ENCODE measurements around the gene BAIAP2. TPM values are rescaled to one million over a fixed set of nuclear protein-coding genes. Genes with fewer than 3 reads are reported as not detected.

Gene BAIAP2
- total RNA-seq, 1 donor from 2014 or later: 27.9 TPM

GRCh38 chr17:81084680-81085419, 49.9 kb downstream of the BAIAP2 start:
- peak overlapping the region; percentile 90 for H3K27ac ChIP-seq (replicated peaks)

DNA sequence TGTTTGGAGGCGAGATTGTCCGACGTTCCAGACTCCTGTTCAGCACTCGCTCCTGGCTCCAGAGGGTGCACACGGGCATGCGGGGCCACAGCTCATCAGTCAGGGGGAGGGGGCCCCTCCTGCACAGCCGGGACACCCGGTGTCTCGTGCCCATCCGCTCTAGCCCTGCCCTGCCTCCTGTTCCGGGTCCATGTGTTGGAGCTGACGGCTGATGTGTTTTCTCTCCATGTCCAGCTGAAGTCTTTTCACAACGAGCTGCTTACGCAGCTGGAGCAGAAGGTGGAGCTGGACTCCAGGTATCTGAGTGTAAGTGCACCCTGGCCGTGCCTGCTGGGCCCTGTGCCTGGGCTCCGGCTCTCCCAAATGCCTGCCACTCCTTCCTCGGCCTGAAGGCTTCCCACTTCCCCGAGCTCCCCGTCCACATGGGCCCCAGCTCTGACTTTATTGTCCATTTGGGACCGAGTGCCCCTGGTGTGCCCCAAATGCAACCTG, 50.5 kb downstream of the BAIAP2 start:
- intact Hi-C loops (cut with micrococcal nuclease): no loop called here
- TF ChIP-seq CTCF (IDR thresholded peaks at IDR 0.05; ENCODE audit: borderline replicate concordance): no peak
- Histone ChIP-seq H3K9me3 (replicated peaks) (no peaks in the 10 kb centered on the region), H3K4me3 (no peak overlapping the region), H3K27me3 (ENCODE audit: low read depth) (no peaks in the 10 kb centered on the region), H3K27ac (replicated peaks) (no peak overlapping the region), H3K4me1 (peaks cover 56% of the 10 kb centered on the region), H3K36me3 (peaks cover 22% of the 10 kb centered on the region)
- no peak for DNase-seq

More at GRCh38 chr17:81084680-81085419, 49.9 kb downstream of the BAIAP2 start:
- H3K27me3 ChIP-seq (ENCODE audit: low read depth): no peaks in the 10 kb centered on the region
- intact Hi-C loops (cut with micrococcal nuclease): no loop called here
- H3K9me3 ChIP-seq (replicated peaks): no peaks in the 10 kb centered on the region
- no peak overlapping the region for H3K4me3 ChIP-seq
- H3K36me3 ChIP-seq: peaks cover 22% of the 10 kb centered on the region
- DNase-seq: peak; percentile 43
- TF ChIP-seq CTCF (IDR thresholded peaks at IDR 0.05; ENCODE audit: borderline replicate concordance): no peak
- peaks cover 58% of the 10 kb centered on the region for H3K4me1 ChIP-seq

DNA sequence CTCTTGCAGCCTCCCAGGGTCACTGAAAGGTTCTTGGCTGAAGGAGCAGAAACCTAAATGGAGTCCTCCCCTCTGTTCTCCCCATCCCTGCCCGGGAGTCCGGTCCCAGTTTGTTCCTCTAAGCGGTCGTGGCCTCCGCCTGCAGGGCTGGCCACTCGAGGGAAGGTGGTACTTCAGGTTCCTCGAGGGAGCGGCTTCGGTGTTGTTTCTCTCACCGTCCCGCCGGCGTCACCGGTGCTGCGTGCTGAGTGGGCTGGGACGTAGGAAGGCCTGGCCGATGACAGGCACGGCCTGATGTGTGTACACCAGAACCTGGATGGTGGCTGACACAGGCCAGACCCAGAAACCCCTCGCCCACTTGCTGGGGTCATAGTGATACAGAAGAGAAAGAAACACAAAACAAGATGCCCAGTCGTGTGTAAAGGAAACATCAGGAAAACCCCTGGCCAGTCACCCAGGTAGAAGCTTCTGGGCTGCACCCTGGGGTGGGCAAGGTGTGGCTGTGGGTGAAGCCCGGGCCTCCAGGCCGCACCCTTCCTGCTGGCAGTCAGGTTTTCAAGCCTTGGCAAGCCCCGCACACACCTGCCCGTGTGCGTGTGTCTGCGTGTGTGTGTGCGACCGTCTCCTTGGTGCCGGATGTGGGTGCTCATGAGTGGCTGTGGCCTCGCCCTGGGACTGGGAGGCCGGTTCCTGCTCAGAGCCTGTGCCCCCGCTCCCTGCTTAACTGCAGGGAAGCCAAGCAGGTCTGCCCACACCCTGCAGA, 52.0 kb downstream of the BAIAP2 start:
- no peaks in the 10 kb centered on the region for H3K27me3 ChIP-seq (ENCODE audit: low read depth)
- no peak for TF ChIP-seq CTCF (IDR thresholded peaks at IDR 0.05; ENCODE audit: borderline replicate concordance)
- no peak overlapping the region for H3K27ac ChIP-seq (replicated peaks)
- no peaks in the 10 kb centered on the region for H3K9me3 ChIP-seq (replicated peaks)
- H3K36me3 ChIP-seq: peaks cover 22% of the 10 kb centered on the region
- intact Hi-C loops (cut with micrococcal nuclease): no loop called here
- peaks cover 44% of the 10 kb centered on the region for H3K4me1 ChIP-seq
- no peak for DNase-seq
- H3K4me3 ChIP-seq: no peak overlapping the region

DNA sequence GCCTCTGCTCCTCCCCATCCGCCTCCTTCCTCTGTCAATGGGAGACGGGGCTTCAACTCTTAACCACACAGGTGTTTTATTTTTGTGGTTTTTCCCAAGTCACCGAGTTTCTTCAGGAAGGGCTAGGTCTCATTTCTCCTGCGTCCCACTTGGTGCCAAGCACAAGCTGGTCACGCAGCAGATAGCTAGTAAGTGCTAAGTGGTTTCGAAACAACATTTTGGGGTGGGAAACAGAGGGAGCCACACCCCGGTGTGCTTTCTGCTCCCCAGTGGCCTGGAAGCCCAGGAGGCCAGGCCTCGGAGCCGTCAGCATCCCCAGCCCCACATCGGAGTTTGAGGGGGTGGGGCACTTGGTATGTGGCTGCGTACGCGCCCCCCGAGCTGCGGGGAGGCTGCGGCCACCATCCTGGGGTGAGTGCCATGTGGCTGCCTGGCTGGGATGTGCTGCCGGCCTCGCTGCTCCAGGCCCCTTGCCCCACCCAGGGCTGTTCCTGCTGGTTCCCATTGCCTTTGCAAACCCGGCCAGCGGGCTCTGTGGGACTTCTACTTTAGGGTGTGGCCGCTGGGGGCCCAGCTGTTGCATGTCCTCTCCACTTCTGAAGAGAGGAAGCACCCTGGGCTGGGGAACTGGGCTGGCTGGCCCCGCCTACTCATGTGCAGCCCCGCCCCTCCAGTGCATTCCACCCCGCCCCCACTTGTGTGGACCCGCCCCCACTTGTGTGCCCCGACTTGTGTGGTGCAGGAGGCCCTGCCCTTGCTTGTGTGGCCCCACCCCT, 55.6 kb downstream of the BAIAP2 start:
- peak overlapping the region; percentile 19 for H3K27ac ChIP-seq (replicated peaks)

More for the DNA sequence above, 55.6 kb downstream of the BAIAP2 start:
- Histone ChIP-seq H3K9me3 (replicated peaks) (no peaks in the 10 kb centered on the region), H3K4me1 (peaks cover 9% of the 10 kb centered on the region), H3K4me3 (no peak overlapping the region), H3K27me3 (ENCODE audit: low read depth) (no peaks in the 10 kb centered on the region), H3K36me3 (peaks cover 22% of the 10 kb centered on the region)
- intact Hi-C loops (cut with micrococcal nuclease): loop anchor here (5.0 kb wide), 1 partner anchor 63 kb away; no protein-coding TSS in a partner anchor
- no peak for TF ChIP-seq CTCF (IDR thresholded peaks at IDR 0.05; ENCODE audit: borderline replicate concordance)
- DNase-seq: peak; percentile 62

Data from left ventricle myocardium inferior (tissue), 1 donor.